ENCODE measurements around the gene CAMK2A. TPM values are rescaled to one million over a fixed set of nuclear protein-coding genes. Genes with fewer than 3 reads are reported as not detected.

The CAMK2A gene
- total RNA-seq, 2 donors from 2014 or later = 0.50 to 1.0 TPM

DNA sequence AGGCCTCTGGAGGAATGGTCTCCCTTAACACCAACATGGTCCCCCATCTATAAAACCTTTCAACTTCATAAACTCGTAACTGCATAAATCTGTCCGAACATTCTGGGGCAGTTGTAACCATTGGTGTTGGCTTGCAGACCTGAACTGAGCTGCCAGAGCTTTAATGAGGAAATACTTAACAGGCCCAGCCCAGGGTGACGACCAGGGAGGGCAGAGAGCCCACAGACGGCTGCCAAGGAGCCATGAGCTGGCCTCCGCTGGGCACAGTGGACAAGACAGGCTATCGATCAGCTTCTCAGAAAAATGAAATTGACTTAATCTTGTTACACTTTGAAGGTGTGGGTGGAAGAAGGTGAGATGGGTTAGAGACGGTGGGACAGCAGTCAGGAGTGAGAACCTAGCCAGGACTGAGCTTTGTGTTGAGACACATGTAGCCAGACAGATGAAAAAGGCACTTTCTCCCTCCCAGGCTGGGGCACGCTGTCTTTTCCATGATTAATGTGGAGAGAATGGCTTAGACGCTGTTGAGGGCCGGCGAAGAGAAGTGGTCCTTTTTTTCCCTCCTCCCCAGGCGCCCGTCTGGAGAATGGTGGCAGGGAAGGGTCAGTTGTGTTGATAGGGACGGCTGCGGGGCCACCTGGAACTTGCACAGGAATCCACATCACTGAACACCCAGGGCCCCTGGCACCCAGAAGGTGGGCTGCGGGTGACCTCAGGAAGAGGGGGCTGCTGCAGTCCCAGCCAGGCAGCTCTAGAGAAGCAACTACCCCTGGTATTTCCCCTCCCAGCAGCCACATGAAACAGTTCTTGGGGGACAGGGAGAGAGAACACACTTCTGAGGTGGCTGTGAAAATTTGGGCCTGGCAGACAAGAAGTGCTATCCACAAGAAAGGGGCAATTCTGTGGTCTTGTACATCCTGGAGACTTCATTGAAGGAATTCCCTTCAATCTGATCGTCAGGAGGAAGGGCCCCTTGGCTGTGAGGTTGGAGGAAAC lies 40.6 kb upstream of the CAMK2A start:
- intact Hi-C loops (cut with DNase I) = no loop called here
- no peak overlapping the region for H3K4me3 ChIP-seq
- no peak for DNase-seq (ENCODE audit: low spot score)
- no peaks in the 10 kb centered on the region for H3K36me3 ChIP-seq
- no peaks in the 10 kb centered on the region for H3K4me1 ChIP-seq (replicated peaks)
- no peaks in the 10 kb centered on the region for H3K27me3 ChIP-seq (replicated peaks; ENCODE audit: insufficient read depth)
- 68% methylated on average over 17 of the region's 17 CpGs for WGBS
- no peak overlapping the region for H3K27ac ChIP-seq
- TF ChIP-seq POLR2A (IDR thresholded peaks at IDR 0.05) (no peak), POLR2AphosphoS5 (IDR thresholded peaks at IDR 0.05) (no peak)
- TF ChIP-seq, protein P1, sequence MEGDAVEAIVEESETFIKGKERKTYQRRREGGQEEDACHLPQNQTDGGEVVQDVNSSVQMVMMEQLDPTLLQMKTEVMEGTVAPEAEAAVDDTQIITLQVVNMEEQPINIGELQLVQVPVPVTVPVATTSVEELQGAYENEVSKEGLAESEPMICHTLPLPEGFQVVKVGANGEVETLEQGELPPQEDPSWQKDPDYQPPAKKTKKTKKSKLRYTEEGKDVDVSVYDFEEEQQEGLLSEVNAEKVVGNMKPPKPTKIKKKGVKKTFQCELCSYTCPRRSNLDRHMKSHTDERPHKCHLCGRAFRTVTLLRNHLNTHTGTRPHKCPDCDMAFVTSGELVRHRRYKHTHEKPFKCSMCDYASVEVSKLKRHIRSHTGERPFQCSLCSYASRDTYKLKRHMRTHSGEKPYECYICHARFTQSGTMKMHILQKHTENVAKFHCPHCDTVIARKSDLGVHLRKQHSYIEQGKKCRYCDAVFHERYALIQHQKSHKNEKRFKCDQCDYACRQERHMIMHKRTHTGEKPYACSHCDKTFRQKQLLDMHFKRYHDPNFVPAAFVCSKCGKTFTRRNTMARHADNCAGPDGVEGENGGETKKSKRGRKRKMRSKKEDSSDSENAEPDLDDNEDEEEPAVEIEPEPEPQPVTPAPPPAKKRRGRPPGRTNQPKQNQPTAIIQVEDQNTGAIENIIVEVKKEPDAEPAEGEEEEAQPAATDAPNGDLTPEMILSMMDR (IDR thresholded peaks at IDR 0.05) = no peak
- H3K9me3 ChIP-seq = no peaks in the 10 kb centered on the region

DNA sequence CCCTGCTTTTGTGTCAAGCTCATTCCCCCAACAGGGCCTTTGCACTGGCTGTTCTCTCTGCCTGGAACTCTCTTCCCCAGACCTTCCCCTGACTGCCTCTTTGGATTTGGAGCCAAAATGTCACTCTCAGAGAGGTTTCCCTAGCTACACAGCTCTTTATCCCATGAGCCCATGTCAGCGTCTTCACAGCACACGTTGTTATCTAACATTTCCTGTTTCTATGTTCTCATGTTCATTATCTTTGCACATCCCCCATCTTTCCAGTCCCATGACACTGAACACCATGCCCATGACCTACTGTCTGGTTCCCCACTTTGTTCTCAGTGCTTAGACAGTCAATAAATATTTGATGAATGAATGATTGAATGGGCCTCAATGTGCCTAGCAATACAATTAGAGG lies 39.5 kb upstream of the CAMK2A start:
- Histone ChIP-seq H3K9me3 (no peaks in the 10 kb centered on the region), H3K36me3 (no peaks in the 10 kb centered on the region), H3K27me3 (replicated peaks; ENCODE audit: insufficient read depth) (no peaks in the 10 kb centered on the region), H3K4me1 (replicated peaks) (no peaks in the 10 kb centered on the region), H3K4me3 (no peak overlapping the region), H3K27ac (no peak overlapping the region)
- DNase-seq (ENCODE audit: low spot score) = no peak
- TF ChIP-seq, protein P1 (IDR thresholded peaks at IDR 0.05) = no peak
- TF ChIP-seq POLR2AphosphoS5 (IDR thresholded peaks at IDR 0.05) (no peak), POLR2A (IDR thresholded peaks at IDR 0.05) (no peak)
- 59% methylated on average over 2 of the region's 2 CpGs for WGBS
- intact Hi-C loops (cut with DNase I) = no loop called here

DNA sequence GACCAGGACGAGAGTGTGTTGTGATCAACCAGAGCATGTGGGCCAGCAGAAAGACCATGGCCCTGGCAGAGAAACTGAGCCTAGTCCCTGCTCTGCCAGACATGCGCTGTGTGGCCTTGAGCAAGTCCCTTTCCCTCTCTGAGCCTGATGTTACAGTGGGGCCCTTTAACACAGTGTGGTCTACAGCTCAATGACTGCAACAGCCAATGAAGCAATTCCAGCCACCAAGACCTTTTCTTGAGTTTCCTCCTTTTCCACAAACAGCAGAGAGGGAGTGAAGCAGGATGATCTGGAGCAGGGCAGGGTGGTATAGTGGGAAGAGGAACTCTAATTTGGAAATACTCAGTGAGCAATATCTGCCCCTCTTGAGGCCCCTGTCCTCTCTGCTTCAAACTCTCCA lies 38.9 kb upstream of the CAMK2A start:
- no peak overlapping the region for H3K4me3 ChIP-seq
- intact Hi-C loops (cut with DNase I) = no loop called here
- no peaks in the 10 kb centered on the region for H3K27me3 ChIP-seq (replicated peaks; ENCODE audit: insufficient read depth)
- 91% methylated on average over 2 of the region's 2 CpGs for WGBS
- TF ChIP-seq POLR2AphosphoS5 (IDR thresholded peaks at IDR 0.05) (no peak), POLR2A (IDR thresholded peaks at IDR 0.05) (no peak)
- TF ChIP-seq, protein P1 (IDR thresholded peaks at IDR 0.05) = no peak
- H3K36me3 ChIP-seq = no peaks in the 10 kb centered on the region
- no peak overlapping the region for H3K27ac ChIP-seq
- DNase-seq (ENCODE audit: low spot score) = no peak
- H3K4me1 ChIP-seq (replicated peaks) = no peaks in the 10 kb centered on the region
- H3K9me3 ChIP-seq = no peaks in the 10 kb centered on the region

DNA sequence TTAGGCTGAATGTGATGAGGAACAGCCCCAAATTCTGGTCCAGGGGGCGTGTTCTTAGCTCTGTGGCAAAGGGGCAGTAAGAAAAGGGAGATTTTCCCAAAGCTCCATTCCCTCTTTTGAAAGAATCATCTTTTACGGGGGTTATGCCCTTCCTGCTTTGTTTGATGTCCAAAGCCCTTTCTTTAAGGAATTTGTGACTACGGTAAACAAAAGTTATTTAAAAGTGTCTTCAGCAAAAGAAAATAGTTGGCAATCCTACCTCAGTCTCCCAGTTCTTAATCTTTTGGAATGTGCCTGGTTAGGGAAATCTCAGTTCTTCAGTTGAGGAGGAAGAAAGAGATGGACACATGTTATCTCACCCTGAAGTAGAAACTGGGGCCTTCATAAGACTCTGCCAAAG lies 37.6 kb upstream of the CAMK2A start:
- Histone ChIP-seq H3K27ac (no peak overlapping the region), H3K4me3 (no peak overlapping the region), H3K36me3 (no peaks in the 10 kb centered on the region), H3K27me3 (replicated peaks; ENCODE audit: insufficient read depth) (no peaks in the 10 kb centered on the region), H3K4me1 (replicated peaks) (no peaks in the 10 kb centered on the region), H3K9me3 (no peaks in the 10 kb centered on the region)
- no peak for DNase-seq (ENCODE audit: low spot score)
- WGBS = 33% methylated on average over 3 of the region's 3 CpGs
- intact Hi-C loops (cut with DNase I) = no loop called here
- no peak for TF ChIP-seq POLR2A (IDR thresholded peaks at IDR 0.05)
- TF ChIP-seq POLR2AphosphoS5 (IDR thresholded peaks at IDR 0.05) = no peak
- TF ChIP-seq, protein P1 (IDR thresholded peaks at IDR 0.05) = no peak

DNA sequence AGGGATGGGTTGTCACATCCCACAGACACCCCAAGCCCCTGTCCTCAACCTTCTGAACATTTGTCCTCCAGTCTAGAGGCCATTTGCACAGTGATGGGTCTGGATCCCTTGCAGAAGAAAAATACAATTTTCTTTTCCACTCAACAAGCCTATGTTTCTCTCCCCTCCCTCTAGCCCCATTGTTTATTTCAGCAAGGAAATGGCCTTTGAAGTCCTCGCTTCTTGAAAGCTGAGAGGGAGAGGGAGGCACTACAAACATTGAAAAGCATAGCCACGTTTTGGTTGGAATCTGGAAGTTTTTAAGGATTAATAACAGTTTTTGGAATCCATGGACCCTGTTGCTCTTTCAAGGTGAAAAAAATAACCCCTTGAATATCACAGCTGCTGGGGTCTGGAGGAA lies 37.1 kb upstream of the CAMK2A start:
- 36% methylated on average over 2 of the region's 2 CpGs for WGBS
- TF ChIP-seq POLR2AphosphoS5 (IDR thresholded peaks at IDR 0.05) (no peak), POLR2A (IDR thresholded peaks at IDR 0.05) (no peak)
- TF ChIP-seq, protein P1 (IDR thresholded peaks at IDR 0.05) = no peak

More for the DNA sequence above, 37.1 kb upstream of the CAMK2A start:
- Histone ChIP-seq H3K36me3 (no peaks in the 10 kb centered on the region), H3K9me3 (no peaks in the 10 kb centered on the region), H3K27ac (no peak overlapping the region), H3K27me3 (replicated peaks; ENCODE audit: insufficient read depth) (no peaks in the 10 kb centered on the region), H3K4me3 (no peak overlapping the region), H3K4me1 (replicated peaks) (no peaks in the 10 kb centered on the region)
- intact Hi-C loops (cut with DNase I) = no loop called here
- no peak for DNase-seq (ENCODE audit: low spot score)
